ENCODE results near the gene FUBP3. TPM values are rescaled to one million over a fixed set of nuclear protein-coding genes. Genes with fewer than 3 reads are reported as not detected.

Gene FUBP3
- total RNA-seq, 2 donors from 2014 or later, result 25.4 to 47.6 TPM

GRCh38 chr9:130640681-130641080 is 61.3 kb downstream of the FUBP3 start:
- no peak overlapping the region for H3K4me3 Mint-ChIP-seq
- no peaks in the 10 kb centered on the region for H3K9me3 Mint-ChIP-seq
- H3K4me1 Mint-ChIP-seq, result no peaks in the 10 kb centered on the region
- no peak overlapping the region for H3K27ac Mint-ChIP-seq
- no peaks in the 10 kb centered on the region for H3K27me3 Mint-ChIP-seq
- ATAC-seq (replicated peaks), result no peak
- peaks cover 34% of the 10 kb centered on the region for H3K36me3 Mint-ChIP-seq (ENCODE audit: low read depth)

- H3K36me3 Mint-ChIP-seq (ENCODE audit: low read depth), result peaks cover 13% of the 10 kb centered on the region
- H3K9me3 Mint-ChIP-seq, result no peaks in the 10 kb centered on the region
- H3K27ac Mint-ChIP-seq, result no peak overlapping the region
- no peak for ATAC-seq (replicated peaks)
- no peak overlapping the region for H3K4me3 Mint-ChIP-seq
- no peaks in the 10 kb centered on the region for H3K4me1 Mint-ChIP-seq
- no peaks in the 10 kb centered on the region for H3K27me3 Mint-ChIP-seq
Observed at GRCh38 chr9:130642926-130643325, 63.5 kb downstream of the FUBP3 start.

- no peaks in the 10 kb centered on the region for H3K4me1 Mint-ChIP-seq
- H3K36me3 Mint-ChIP-seq (ENCODE audit: low read depth), result no peaks in the 10 kb centered on the region
- H3K9me3 Mint-ChIP-seq, result no peaks in the 10 kb centered on the region
- ATAC-seq (replicated peaks), result no peak
- H3K27ac Mint-ChIP-seq, result no peak overlapping the region
- no peak overlapping the region for H3K4me3 Mint-ChIP-seq
- H3K27me3 Mint-ChIP-seq, result peaks cover 14% of the 10 kb centered on the region
Observed at GRCh38 chr9:130651221-130651620, 71.8 kb downstream of the FUBP3 start.

- no peak for ATAC-seq (replicated peaks)
- H3K27ac Mint-ChIP-seq, result no peak overlapping the region
- no peaks in the 10 kb centered on the region for H3K9me3 Mint-ChIP-seq
- peaks cover 16% of the 10 kb centered on the region for H3K27me3 Mint-ChIP-seq
- H3K4me1 Mint-ChIP-seq, result no peaks in the 10 kb centered on the region
- no peak overlapping the region for H3K4me3 Mint-ChIP-seq
- H3K36me3 Mint-ChIP-seq (ENCODE audit: low read depth), result no peaks in the 10 kb centered on the region
Observed at GRCh38 chr9:130651752-130652151, 72.4 kb downstream of the FUBP3 start.

GRCh38 chr9:130654879-130655278 is 75.5 kb downstream of the FUBP3 start:
- ATAC-seq (replicated peaks), result no peak
- Mint-ChIP-seq H3K27me3 (peaks cover 32% of the 10 kb centered on the region), H3K36me3 (ENCODE audit: low read depth) (no peaks in the 10 kb centered on the region), H3K9me3 (no peaks in the 10 kb centered on the region), H3K27ac (no peak overlapping the region), H3K4me1 (no peaks in the 10 kb centered on the region), H3K4me3 (no peak overlapping the region)

- Mint-ChIP-seq H3K27ac (no peak overlapping the region), H3K36me3 (ENCODE audit: low read depth) (no peaks in the 10 kb centered on the region), H3K4me3 (no peak overlapping the region), H3K9me3 (no peaks in the 10 kb centered on the region), H3K27me3 (peaks cover 37% of the 10 kb centered on the region), H3K4me1 (peaks cover 6% of the 10 kb centered on the region)
- ATAC-seq (replicated peaks), result no peak
Observed at GRCh38 chr9:130658893-130659698, 79.7 kb downstream of the FUBP3 start.

- no peaks in the 10 kb centered on the region for H3K36me3 Mint-ChIP-seq (ENCODE audit: low read depth)
- peak overlapping the region; percentile 12 for H3K4me3 Mint-ChIP-seq
- H3K27ac Mint-ChIP-seq, result no peak overlapping the region
- no peaks in the 10 kb centered on the region for H3K9me3 Mint-ChIP-seq
- no peak for ATAC-seq (replicated peaks)
- H3K27me3 Mint-ChIP-seq, result peaks cover 39% of the 10 kb centered on the region
- H3K4me1 Mint-ChIP-seq, result peaks cover 6% of the 10 kb centered on the region
Observed at GRCh38 chr9:130659699-130660248, 80.4 kb downstream of the FUBP3 start.

- H3K27me3 Mint-ChIP-seq, result peaks cover 41% of the 10 kb centered on the region
- no peak for ATAC-seq (replicated peaks)
- no peaks in the 10 kb centered on the region for H3K9me3 Mint-ChIP-seq
- no peak overlapping the region for H3K27ac Mint-ChIP-seq
- H3K4me3 Mint-ChIP-seq, result peak overlapping the region; percentile 12
- H3K4me1 Mint-ChIP-seq, result peaks cover 7% of the 10 kb centered on the region
- H3K36me3 Mint-ChIP-seq (ENCODE audit: low read depth), result peaks cover 2% of the 10 kb centered on the region
Observed at GRCh38 chr9:130660326-130660682, 80.9 kb downstream of the FUBP3 start.

GRCh38 chr9:130660683-130661450 is 81.5 kb downstream of the FUBP3 start:
- H3K36me3 Mint-ChIP-seq (ENCODE audit: low read depth), result peaks cover 5% of the 10 kb centered on the region
- no peaks in the 10 kb centered on the region for H3K9me3 Mint-ChIP-seq
- ATAC-seq (replicated peaks), result no peak
- peaks cover 40% of the 10 kb centered on the region for H3K27me3 Mint-ChIP-seq
- peaks cover 11% of the 10 kb centered on the region for H3K4me1 Mint-ChIP-seq
- no peak overlapping the region for H3K27ac Mint-ChIP-seq
- no peak overlapping the region for H3K4me3 Mint-ChIP-seq

GRCh38 chr9:130661451-130662098 is 82.2 kb downstream of the FUBP3 start:
- Mint-ChIP-seq H3K27me3 (peaks cover 44% of the 10 kb centered on the region), H3K4me3 (no peak overlapping the region)

GRCh38 chr9:130662099-130662969 is 83.0 kb downstream of the FUBP3 start:
- Mint-ChIP-seq H3K36me3 (ENCODE audit: low read depth) (peaks cover 5% of the 10 kb centered on the region), H3K27ac (no peak overlapping the region), H3K27me3 (peaks cover 42% of the 10 kb centered on the region), H3K9me3 (no peaks in the 10 kb centered on the region), H3K4me1 (peaks cover 11% of the 10 kb centered on the region), H3K4me3 (peak overlapping the region; percentile 67)
- no peak for ATAC-seq (replicated peaks)

More at GRCh38 chr9:130661451-130662098, 82.2 kb downstream of the FUBP3 start:
- no peak for ATAC-seq (replicated peaks)
- no peaks in the 10 kb centered on the region for H3K9me3 Mint-ChIP-seq
- no peak overlapping the region for H3K27ac Mint-ChIP-seq
- peaks cover 11% of the 10 kb centered on the region for H3K4me1 Mint-ChIP-seq
- peaks cover 5% of the 10 kb centered on the region for H3K36me3 Mint-ChIP-seq (ENCODE audit: low read depth)

GRCh38 chr9:130662970-130663257 is 83.5 kb downstream of the FUBP3 start:
- H3K9me3 Mint-ChIP-seq, result no peaks in the 10 kb centered on the region
- H3K27ac Mint-ChIP-seq, result no peak overlapping the region
- peak overlapping the region; percentile 67 for H3K4me3 Mint-ChIP-seq
- no peak for ATAC-seq (replicated peaks)
- H3K27me3 Mint-ChIP-seq, result peaks cover 44% of the 10 kb centered on the region
- H3K4me1 Mint-ChIP-seq, result peaks cover 11% of the 10 kb centered on the region
- H3K36me3 Mint-ChIP-seq (ENCODE audit: low read depth), result peaks cover 5% of the 10 kb centered on the region

GRCh38 chr9:130663258-130663976 is 84.0 kb downstream of the FUBP3 start:
- H3K9me3 Mint-ChIP-seq, result no peaks in the 10 kb centered on the region
- peak overlapping the region; percentile 67 for H3K4me3 Mint-ChIP-seq
- H3K4me1 Mint-ChIP-seq, result peaks cover 11% of the 10 kb centered on the region
- H3K36me3 Mint-ChIP-seq (ENCODE audit: low read depth), result peaks cover 5% of the 10 kb centered on the region
- ATAC-seq (replicated peaks), result no peak
- peaks cover 44% of the 10 kb centered on the region for H3K27me3 Mint-ChIP-seq
- no peak overlapping the region for H3K27ac Mint-ChIP-seq
